Hematopoietic multipotent progenitor cell treated with erythropoietin and hydrocortisone succinate and interleukin-3 and kit ligand, for 4 days (in vitro differentiated cells): ENCODE measurements around the gene TMEM92.
A peak's percentile ranks its signal among the peaks of the same experiment; 100 is the strongest.
"Not testable (repeated sequence)": the region's sequence is repeated elsewhere in the genome, so short reads cannot be mapped to it uniquely, and the experiment has no call there.

ENCODE experiments used
- DNase-seq: peaks from one replicate; pipeline ENCODE4 v3.0.0-alpha.2; 2015

Gene TMEM92

GRCh38 chr17:50262001-50262794 is 12.1 kb upstream of the TMEM92 start:
- DNase-seq: no peak

GRCh38 chr17:50263331-50264262 is 10.7 kb upstream of the TMEM92 start:
- no peak for DNase-seq

- DNase-seq: no peak
These were observed 9.8 kb upstream of the TMEM92 start for GRCh38 chr17:50264263-50265113.

GRCh38 chr17:50265212-50265611 is 9.1 kb upstream of the TMEM92 start:
- DNase-seq: no peak

GRCh38 chr17:50265690-50266315 is 8.5 kb upstream of the TMEM92 start:
- DNase-seq: no peak

- peak; percentile 16 for DNase-seq
These were observed 7.7 kb upstream of the TMEM92 start for GRCh38 chr17:50266384-50267073.

GRCh38 chr17:50267074-50267841 is 7.0 kb upstream of the TMEM92 start:
- peak; percentile 48 for DNase-seq

- DNase-seq: no peak
These were observed 6.2 kb upstream of the TMEM92 start for GRCh38 chr17:50268026-50268425.

- no peak for DNase-seq
These were observed 5.5 kb upstream of the TMEM92 start for GRCh38 chr17:50268743-50269275.

- DNase-seq: peak; percentile 81
These were observed 4.5 kb upstream of the TMEM92 start for GRCh38 chr17:50269477-50270434.

GRCh38 chr17:50270435-50271362 is 3.6 kb upstream of the TMEM92 start:
- DNase-seq: no peak

- not testable (repeated sequence) for DNase-seq
These were observed 2.9 kb upstream of the TMEM92 start for GRCh38 chr17:50271363-50271750.

GRCh38 chr17:50272246-50272645 is 2.0 kb upstream of the TMEM92 start:
- no peak for DNase-seq

GRCh38 chr17:50272711-50273653 is 1.3 kb upstream of the TMEM92 start:
- DNase-seq: peak; percentile 45

- no peak for DNase-seq
These were observed 619 bp upstream of the TMEM92 start for GRCh38 chr17:50273654-50274040.

GRCh38 chr17:50274897-50275221 is 593 bp downstream of the TMEM92 start:
- DNase-seq: no peak

- no peak for DNase-seq
These were observed 1.0 kb downstream of the TMEM92 start for GRCh38 chr17:50275279-50275678.
